ENCODE data around the gene SETD1B.

DNA sequence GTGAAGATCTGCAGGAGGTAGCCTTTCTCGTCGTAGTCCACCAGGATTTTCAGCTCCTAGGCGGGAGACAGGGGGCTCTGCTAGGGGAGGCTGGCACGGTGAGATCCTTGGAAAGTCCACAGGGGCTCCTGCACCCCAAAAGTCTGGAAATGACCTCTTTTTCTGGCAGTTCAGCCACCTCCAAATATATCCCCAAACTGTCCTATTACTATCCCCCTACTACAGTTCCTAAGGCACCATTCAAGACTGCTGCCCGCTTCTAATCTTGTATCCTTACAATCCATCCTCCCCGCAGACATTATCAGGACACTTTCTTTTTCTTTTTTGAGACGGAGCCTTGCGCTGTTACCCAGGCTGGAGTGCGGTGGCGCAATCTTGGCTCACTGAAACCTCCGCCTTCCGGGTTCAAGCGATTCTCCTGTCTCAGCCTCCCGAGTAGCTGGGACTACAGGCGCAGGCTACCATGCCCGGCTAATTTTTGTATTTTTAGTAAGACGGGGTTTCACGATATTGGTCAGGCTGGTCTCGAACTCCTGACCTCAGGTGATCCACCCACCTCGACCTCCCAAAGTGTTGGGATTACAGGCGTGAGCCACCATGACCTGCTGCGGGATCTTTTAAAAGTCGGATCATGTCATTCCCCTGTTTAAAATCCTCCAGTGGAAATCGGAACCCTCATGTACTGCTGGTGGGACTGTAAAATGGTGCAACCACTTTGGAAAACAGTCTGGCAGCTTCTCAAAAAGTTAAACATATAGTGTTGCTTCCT, 36.4 kb downstream of the SETD1B start:
- TF ChIP-seq, protein P1, sequence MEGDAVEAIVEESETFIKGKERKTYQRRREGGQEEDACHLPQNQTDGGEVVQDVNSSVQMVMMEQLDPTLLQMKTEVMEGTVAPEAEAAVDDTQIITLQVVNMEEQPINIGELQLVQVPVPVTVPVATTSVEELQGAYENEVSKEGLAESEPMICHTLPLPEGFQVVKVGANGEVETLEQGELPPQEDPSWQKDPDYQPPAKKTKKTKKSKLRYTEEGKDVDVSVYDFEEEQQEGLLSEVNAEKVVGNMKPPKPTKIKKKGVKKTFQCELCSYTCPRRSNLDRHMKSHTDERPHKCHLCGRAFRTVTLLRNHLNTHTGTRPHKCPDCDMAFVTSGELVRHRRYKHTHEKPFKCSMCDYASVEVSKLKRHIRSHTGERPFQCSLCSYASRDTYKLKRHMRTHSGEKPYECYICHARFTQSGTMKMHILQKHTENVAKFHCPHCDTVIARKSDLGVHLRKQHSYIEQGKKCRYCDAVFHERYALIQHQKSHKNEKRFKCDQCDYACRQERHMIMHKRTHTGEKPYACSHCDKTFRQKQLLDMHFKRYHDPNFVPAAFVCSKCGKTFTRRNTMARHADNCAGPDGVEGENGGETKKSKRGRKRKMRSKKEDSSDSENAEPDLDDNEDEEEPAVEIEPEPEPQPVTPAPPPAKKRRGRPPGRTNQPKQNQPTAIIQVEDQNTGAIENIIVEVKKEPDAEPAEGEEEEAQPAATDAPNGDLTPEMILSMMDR (IDR thresholded peaks at IDR 0.05; ENCODE audit: low read length) = no peak
- no peak for TF ChIP-seq EZH2 (optimal IDR thresholded peaks at IDR 0.05; ENCODE audit: low read depth, low read length)
